Natural killer cell (primary cell): ENCODE measurements around the gene SDHA. TPM values are rescaled to one million over a fixed set of nuclear protein-coding genes. Genes with fewer than 3 reads are reported as not detected.
"Not testable (repeated sequence)": the region's sequence is repeated elsewhere in the genome, so short reads cannot be mapped to it uniquely, and the experiment has no call there.

Experiments used
- ATAC-seq, 3 donors: fragments of 150-1000 bp in 2 of 3; fragments of 200-7000 bp in 1 of 3; cut with Tn5 transposase; 1 replicate in 1 of 3; 2 replicates in 2 of 3; pipeline ENCODE4 v1.10.0; 2021; ENCODE audit warnings: mild to moderate bottlenecking in 2 of 3, moderate library complexity in 2 of 3
- DNase-seq, 2 donors: peaks; one replicate each; pipeline versions ENCODE4 v3.0.0 to v3.0.0-alpha.2; 2013 to 2021; ENCODE audit warnings: mixed read lengths in 1 of 2
- H3K27ac ChIP-seq: one replicate; pipeline ENCODE4 v1.5.1; 2013; ENCODE audit warnings: mild to moderate bottlenecking, low read length
- H3K27me3 ChIP-seq: one replicate; pipeline ENCODE4 v1.6.1; 2013; ENCODE audit warnings: low read length; ENCODE audit not compliant: control insufficient read depth, insufficient read depth
- H3K36me3 ChIP-seq: one replicate; pipeline ENCODE4 v1.6.1; 2013; ENCODE audit warnings: low read length; ENCODE audit not compliant: control insufficient read depth, insufficient read depth
- H3K4me1 ChIP-seq: one replicate; pipeline ENCODE4 v1.6.1; 2013; ENCODE audit warnings: low read length; ENCODE audit not compliant: control insufficient read depth, insufficient read depth
- H3K4me3 ChIP-seq: one replicate; pipeline ENCODE4 v1.5.1; 2013; ENCODE audit warnings: low read length
- H3K9me3 ChIP-seq: one replicate; pipeline ENCODE4 v1.6.1; 2013; ENCODE audit warnings: low read length; ENCODE audit not compliant: control insufficient read depth, insufficient read depth
- H3K27ac Mint-ChIP-seq, 2 donors: one replicate each; pipeline ENCODE4 v1.8.0; 2022; ENCODE audit warnings: mild to moderate bottlenecking in 2 of 2, mixed read lengths in 2 of 2, moderate library complexity in 1 of 2
- H3K27me3 Mint-ChIP-seq, 2 donors: one replicate each; pipeline ENCODE4 v1.8.0; 2022; ENCODE audit warnings: low read depth in 2 of 2, mixed read lengths in 2 of 2
- H3K36me3 Mint-ChIP-seq: one replicate; pipeline ENCODE4 v1.8.0; 2022; ENCODE audit warnings: mixed read lengths
- H3K4me1 Mint-ChIP-seq, 2 donors: one replicate each; pipeline ENCODE4 v1.8.0; 2022; ENCODE audit warnings: mixed read lengths in 2 of 2
- H3K4me3 Mint-ChIP-seq: one replicate; pipeline ENCODE4 v1.8.0; 2022; ENCODE audit warnings: mild to moderate bottlenecking, moderate library complexity, mixed read lengths
- H3K9me3 Mint-ChIP-seq, 2 donors: one replicate each; pipeline ENCODE4 v1.8.0; 2022; ENCODE audit warnings: mixed read lengths in 2 of 2
- WGBS: methylation state at CpG from one replicate; pipeline ENCODE4 v1.1.7; 2013; ENCODE audit warnings: missing lambda C conversion rate; ENCODE audit not compliant: insufficient coverage; 5-methylcytosine and 5-hydroxymethylcytosine counted together
- intact Hi-C: fragments of 100-400 bp; cut with micrococcal nuclease; formaldehyde crosslinking; loops from one replicate; pipeline ENCODE4 v1.14.2; 2022
- total RNA-seq, 4 donors: library from RNA; stranded (reverse); fragments of 120-200 nt in 1 of 4; gene quantifications; one replicate each; pipeline versions ENCODE4 v1.2.3 to v1.2.4, GENCODE V29; 2013 to 2022
- TF ChIP-seq, protein P1 (sequence below): fragments of 200-600 bp; IDR thresholded peaks from one replicate; pipeline ENCODE4 v1.8.0; 2022; ENCODE audit warnings: antibody characterized with exemption

SDHA gene
- total RNA-seq, 3 donors from 2014 or later (not counting 1 experiment from before 2014, with no cell fraction given), result 173 to 183 (median 173) TPM

DNA sequence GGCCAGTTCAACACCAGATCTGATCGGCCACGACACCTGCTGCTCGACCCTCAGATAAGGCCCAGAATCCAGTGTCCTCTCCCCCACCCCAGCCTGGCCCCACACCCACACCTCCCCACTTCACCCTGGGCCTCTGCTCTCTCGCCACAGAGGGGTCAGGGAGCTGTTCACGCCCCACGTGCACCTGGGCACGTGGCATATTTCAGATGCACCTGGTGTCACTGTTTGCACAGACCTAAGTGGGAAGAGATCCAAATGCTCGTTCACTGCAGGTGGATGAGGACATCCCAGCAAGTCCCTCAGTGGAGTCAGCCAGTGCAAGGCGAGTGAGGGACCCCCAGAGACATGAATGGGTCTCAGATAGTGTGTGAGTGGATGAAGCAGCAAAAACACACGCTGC is 78.1 kb downstream of the SDHA start:
- not testable (repeated sequence) for H3K27me3 ChIP-seq, H3K9me3 Mint-ChIP-seq, H3K4me3 ChIP-seq, H3K4me3 Mint-ChIP-seq, DNase-seq, H3K27me3 Mint-ChIP-seq, H3K36me3 Mint-ChIP-seq, H3K27ac Mint-ChIP-seq, H3K27ac ChIP-seq, H3K36me3 ChIP-seq, H3K9me3 ChIP-seq, ATAC-seq
- H3K4me1 ChIP-seq, result peaks cover 16% of the 10 kb centered on the region
- H3K4me1 Mint-ChIP-seq, result peaks cover 22 to 38% of the 10 kb centered on the region in 2 donors
- intact Hi-C loops, result loop anchor here (10.0 kb wide), 1 partner anchor 1319 kb away; no protein-coding TSS in a partner anchor
- 83% methylated on average over 10 of the region's 10 CpGs for WGBS

DNA sequence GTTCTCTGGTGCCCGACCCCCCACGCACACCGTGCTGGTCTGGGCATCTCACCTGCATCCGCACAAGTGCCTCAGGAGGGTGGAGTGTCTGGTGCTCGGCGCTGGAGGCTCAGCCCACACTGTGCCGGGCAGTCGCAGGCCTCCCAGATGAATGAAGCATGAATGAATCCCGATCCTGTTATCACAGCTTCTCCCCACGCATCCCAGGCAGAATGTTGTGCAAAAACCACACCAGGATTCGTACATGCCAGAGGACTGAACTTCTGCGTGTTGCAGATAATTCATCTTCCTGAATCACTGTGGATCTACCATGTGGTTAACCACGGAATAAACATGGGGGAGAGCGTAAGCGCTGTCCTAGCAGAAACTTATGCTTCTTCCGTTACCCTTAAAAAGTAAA is 78.8 kb downstream of the SDHA start:
- H3K27me3 ChIP-seq, H3K9me3 ChIP-seq, H3K27me3 Mint-ChIP-seq, H3K27ac ChIP-seq, H3K9me3 Mint-ChIP-seq, H3K4me3 ChIP-seq, H3K36me3 Mint-ChIP-seq, H3K36me3 ChIP-seq: not testable (repeated sequence)
- Mint-ChIP-seq H3K4me1 (peaks cover 20 to 38% of the 10 kb centered on the region in 2 donors), H3K4me3 (peak overlapping the region; percentile 50), H3K27ac (peak overlapping the region in 1 of 2 donors; percentile 29)
- ATAC-seq (peak; percentile 36 to 79 (median 62)), DNase-seq (peak in 1 of 2 donors; percentile 51)
- intact Hi-C loops, result loop anchor here (10.0 kb wide), 1 partner anchor 1318 kb away; no protein-coding TSS in a partner anchor
- 41% methylated on average over 16 of the region's 16 CpGs for WGBS
- H3K4me1 ChIP-seq, result peaks cover 16% of the 10 kb centered on the region

DNA sequence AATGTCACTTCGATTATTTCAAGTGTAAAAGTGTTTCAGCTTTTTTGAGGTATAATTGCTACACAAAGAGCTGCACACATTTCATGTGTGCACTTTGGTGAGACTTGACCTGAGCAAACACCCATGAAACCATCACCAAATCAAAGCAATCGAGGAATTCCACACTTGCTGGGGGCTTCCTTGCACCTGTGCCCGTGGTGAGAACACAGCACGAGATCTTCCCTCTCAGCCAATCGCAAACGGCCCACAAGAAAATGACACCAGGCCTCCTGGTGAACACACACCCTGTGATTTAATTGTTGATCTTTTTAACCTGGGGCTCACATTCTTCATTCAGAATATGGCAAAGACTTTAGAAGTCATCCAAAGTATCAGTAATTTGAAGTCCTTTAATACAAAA is 79.3 kb downstream of the SDHA start:
- H3K9me3 ChIP-seq, H3K36me3 ChIP-seq, H3K27ac ChIP-seq, H3K4me3 ChIP-seq, H3K36me3 Mint-ChIP-seq, H3K9me3 Mint-ChIP-seq, DNase-seq, H3K27me3 ChIP-seq, H3K27me3 Mint-ChIP-seq: not testable (repeated sequence)
- peaks cover 16% of the 10 kb centered on the region for H3K4me1 ChIP-seq
- Mint-ChIP-seq H3K27ac (peak overlapping the region in 1 of 2 donors; percentile 29), H3K4me1 (peaks cover 20 to 39% of the 10 kb centered on the region in 2 donors), H3K4me3 (peak overlapping the region; percentile 50)
- intact Hi-C loops, result loop anchor here (10.0 kb wide), 1 partner anchor 1317 kb away; no protein-coding TSS in a partner anchor
- 42% methylated on average over 6 of the region's 6 CpGs for WGBS
- ATAC-seq, result peak in 1 of 3 donors; percentile 24

DNA sequence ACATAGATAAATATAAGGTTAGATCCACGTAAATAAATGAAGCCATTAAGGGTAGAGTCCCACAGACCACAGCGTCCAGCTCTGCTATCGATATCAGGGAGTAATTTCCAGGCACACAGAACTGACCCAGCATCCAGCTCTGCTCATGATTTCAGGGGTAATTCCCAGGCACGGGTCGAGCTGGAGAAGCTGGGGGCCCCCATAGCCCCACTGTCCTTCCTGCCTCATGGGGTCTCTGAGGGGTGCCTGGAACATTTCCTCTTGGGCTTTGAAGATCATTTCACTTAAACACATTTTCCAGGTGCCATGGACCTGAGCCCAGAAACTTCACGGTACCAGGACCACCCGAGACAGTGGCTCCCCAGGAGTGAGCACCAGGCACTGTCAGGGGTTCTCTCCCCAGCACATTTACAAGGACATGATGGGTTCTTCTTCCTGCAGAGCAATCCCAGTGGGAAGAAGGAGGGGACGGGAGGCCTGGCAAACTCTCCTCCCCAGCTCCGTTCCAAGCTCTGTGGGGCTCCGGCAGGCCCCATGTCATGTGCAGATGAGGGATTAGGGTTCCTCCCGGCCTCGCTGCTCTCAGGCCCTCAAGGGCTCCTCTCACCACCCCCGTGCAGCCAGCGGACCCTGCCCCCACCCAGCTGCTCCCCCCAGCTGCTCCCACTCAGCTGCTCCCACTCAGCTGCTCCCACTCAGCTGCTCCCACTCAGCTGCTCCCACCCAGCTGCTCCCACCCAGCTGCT is 80.0 kb downstream of the SDHA start:
- H3K27ac ChIP-seq, H3K36me3 ChIP-seq, H3K9me3 Mint-ChIP-seq, DNase-seq, H3K4me3 Mint-ChIP-seq, H3K9me3 ChIP-seq, H3K4me3 ChIP-seq, H3K27me3 ChIP-seq, ATAC-seq, H3K27me3 Mint-ChIP-seq, H3K27ac Mint-ChIP-seq, H3K36me3 Mint-ChIP-seq: not testable (repeated sequence)
- H3K4me1 ChIP-seq, result peaks cover 16% of the 10 kb centered on the region
- 98% methylated on average over 14 of the region's 14 CpGs for WGBS
- intact Hi-C loops, result loop anchor here (10.0 kb wide), 1 partner anchor 1317 kb away; no protein-coding TSS in a partner anchor
- peaks cover 21 to 38% of the 10 kb centered on the region in 2 donors for H3K4me1 Mint-ChIP-seq

DNA sequence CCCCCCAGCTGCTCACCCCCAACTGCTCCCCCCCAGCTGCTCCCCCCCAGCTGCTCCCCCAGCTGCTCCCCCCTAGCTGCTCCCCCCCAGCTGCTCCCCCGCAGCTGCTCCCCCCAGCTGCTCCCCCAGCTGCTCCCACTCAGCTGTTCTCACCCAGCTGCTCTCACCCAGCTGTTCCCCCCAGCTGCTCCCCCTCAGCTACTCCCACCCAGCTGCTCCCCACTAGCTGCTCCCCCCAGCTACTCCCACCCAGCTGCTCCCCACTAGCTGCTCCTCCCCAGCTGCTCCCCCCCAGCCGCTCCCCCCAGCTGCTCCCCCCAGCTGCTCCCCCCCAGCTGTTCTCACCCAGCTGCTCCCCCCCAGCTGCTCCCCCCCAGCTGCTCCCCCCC is 80.6 kb downstream of the SDHA start:
- intact Hi-C loops, result loop anchor here (10.0 kb wide), 1 partner anchor 1316 kb away; no protein-coding TSS in a partner anchor
- Mint-ChIP-seq H3K27ac (no peak overlapping the region), H3K4me3 (no peak overlapping the region), H3K27me3 (no peaks in the 10 kb centered on the region), H3K36me3 (no peaks in the 10 kb centered on the region), H3K9me3 (no peaks in the 10 kb centered on the region), H3K4me1 (peaks cover 25 to 36% of the 10 kb centered on the region in 2 donors)
- ATAC-seq (no peak), DNase-seq (no peak)
- Histone ChIP-seq H3K4me3 (no peak overlapping the region), H3K36me3 (no peaks in the 10 kb centered on the region), H3K4me1 (peaks cover 16% of the 10 kb centered on the region), H3K27ac (no peak overlapping the region), H3K27me3 (no peaks in the 10 kb centered on the region), H3K9me3 (no peaks in the 10 kb centered on the region)
- WGBS, result no CpG with 5 or more reads among the region's 2 CpGs
- TF ChIP-seq, protein P1, sequence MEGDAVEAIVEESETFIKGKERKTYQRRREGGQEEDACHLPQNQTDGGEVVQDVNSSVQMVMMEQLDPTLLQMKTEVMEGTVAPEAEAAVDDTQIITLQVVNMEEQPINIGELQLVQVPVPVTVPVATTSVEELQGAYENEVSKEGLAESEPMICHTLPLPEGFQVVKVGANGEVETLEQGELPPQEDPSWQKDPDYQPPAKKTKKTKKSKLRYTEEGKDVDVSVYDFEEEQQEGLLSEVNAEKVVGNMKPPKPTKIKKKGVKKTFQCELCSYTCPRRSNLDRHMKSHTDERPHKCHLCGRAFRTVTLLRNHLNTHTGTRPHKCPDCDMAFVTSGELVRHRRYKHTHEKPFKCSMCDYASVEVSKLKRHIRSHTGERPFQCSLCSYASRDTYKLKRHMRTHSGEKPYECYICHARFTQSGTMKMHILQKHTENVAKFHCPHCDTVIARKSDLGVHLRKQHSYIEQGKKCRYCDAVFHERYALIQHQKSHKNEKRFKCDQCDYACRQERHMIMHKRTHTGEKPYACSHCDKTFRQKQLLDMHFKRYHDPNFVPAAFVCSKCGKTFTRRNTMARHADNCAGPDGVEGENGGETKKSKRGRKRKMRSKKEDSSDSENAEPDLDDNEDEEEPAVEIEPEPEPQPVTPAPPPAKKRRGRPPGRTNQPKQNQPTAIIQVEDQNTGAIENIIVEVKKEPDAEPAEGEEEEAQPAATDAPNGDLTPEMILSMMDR, result no peak

DNA sequence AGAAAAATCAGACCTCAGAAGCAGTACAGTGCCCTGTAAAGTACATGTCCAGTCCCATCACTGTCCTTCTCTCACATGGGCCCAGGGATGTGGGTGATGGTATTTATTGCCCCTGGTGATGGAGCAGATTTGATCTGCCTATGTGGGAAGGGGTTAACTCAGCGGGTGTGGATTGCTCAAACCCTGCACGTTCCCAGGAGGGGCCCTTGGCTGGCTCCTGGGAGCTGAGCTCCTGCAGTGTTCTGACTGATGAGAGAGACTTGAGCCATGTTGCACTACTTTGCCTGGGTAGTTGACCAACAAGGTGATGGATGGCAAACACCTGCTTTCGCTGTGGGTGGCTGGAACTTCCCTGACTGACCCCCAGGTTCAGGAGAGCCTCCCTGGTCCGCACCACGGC is 81.8 kb downstream of the SDHA start:
- peaks cover 25 to 36% of the 10 kb centered on the region in 2 donors for H3K4me1 Mint-ChIP-seq
- H3K9me3 Mint-ChIP-seq, H3K4me3 Mint-ChIP-seq, H3K4me3 ChIP-seq, H3K9me3 ChIP-seq, H3K36me3 ChIP-seq, H3K27ac Mint-ChIP-seq, ATAC-seq, DNase-seq, H3K27me3 Mint-ChIP-seq, H3K27ac ChIP-seq, H3K36me3 Mint-ChIP-seq, H3K27me3 ChIP-seq: not testable (repeated sequence)
- intact Hi-C loops, result loop anchor here (10.0 kb wide), 1 partner anchor 1315 kb away; no protein-coding TSS in a partner anchor
- H3K4me1 ChIP-seq, result peaks cover 16% of the 10 kb centered on the region
- 95% methylated on average over 2 of the region's 5 CpGs for WGBS

DNA sequence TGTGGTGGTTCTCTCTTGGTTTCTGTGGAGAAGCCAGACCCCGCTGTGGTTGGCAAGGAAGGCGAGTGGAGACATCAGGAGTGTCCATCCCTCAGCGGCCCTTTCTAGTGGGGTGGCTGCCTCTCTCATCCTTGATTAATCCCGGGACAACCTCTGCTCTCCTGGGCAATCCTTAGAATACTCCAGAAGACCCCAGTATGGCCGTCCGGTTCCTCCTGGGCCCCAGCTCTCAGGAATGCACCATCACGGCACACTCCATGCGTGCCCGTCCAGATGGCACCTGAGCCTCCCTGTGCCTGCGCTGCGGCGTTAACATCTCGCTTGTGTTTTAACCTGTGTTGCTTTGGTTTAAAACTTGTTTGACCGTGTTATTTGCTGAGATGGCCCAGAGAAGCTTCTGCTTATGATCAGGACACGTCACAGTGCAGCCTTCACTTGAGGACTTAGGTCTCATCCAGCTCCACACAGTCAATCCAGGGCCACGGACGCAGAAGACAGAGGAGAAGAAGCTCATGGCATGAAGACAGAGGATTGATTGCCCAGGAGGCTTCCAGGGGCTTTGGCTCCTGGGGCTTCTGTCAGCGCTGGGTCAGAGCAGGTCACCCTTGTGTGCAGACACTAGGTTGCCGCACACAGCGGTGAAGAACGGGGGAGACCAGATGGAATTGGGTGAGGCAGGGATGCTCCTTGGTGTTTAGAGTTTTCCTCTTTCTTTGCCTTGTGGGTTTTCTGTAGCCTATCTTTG is 82.7 kb downstream of the SDHA start:
- H3K9me3 Mint-ChIP-seq, H3K4me3 Mint-ChIP-seq, H3K27ac Mint-ChIP-seq, H3K27me3 Mint-ChIP-seq, H3K4me3 ChIP-seq, intact Hi-C loops, H3K36me3 Mint-ChIP-seq, H3K27ac ChIP-seq, H3K9me3 ChIP-seq, H3K36me3 ChIP-seq, ATAC-seq, DNase-seq, H3K27me3 ChIP-seq: not testable (repeated sequence)
- peaks cover 16% of the 10 kb centered on the region for H3K4me1 ChIP-seq
- WGBS, result 91% methylated on average over 18 of the region's 21 CpGs
- H3K4me1 Mint-ChIP-seq, result peaks cover 25 to 36% of the 10 kb centered on the region in 2 donors
